ENCODE measurements around the gene ZNF335.

DNA sequence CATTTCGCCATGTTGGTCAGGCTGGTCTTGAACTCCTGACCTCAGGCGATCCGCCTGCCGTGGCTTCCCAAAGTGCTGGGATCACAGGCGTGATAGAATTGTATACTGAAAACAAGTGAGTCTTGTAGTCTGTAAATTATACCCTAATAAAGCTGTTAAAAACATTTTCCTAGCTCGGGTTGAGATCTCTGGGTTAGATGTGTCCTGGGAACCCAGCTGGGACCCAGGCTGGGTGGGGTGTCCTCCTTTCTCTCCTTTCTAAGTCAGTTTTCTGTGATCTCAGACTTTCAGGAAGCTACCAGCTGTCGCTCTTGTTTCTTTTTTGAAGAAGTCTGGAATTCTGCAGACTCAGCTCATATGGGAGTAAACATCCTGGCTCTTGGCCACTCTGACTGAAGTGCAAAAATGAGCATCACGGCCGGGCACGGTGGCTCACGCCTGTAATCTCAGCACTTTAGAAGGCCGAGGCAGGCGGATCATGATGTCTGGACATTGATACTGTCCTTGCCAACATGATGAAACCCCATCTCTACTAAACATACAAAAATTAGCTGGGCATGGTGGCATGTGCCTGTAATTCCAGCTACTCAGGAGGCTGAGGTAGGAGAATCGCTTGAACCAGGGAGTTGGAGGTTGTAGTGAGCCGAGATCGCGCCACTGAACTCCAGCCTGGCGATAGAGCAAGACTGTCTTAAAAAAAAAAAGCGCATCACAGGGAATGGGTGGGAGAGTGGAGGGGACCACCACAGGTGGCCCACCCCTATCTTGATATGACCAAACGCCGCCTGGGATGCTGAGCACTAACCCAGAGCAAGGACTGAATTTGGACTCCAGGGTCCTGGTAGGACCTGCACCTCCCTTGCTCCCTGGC is 47.4 kb downstream of the ZNF335 start:
- TF ChIP-seq, protein P1, sequence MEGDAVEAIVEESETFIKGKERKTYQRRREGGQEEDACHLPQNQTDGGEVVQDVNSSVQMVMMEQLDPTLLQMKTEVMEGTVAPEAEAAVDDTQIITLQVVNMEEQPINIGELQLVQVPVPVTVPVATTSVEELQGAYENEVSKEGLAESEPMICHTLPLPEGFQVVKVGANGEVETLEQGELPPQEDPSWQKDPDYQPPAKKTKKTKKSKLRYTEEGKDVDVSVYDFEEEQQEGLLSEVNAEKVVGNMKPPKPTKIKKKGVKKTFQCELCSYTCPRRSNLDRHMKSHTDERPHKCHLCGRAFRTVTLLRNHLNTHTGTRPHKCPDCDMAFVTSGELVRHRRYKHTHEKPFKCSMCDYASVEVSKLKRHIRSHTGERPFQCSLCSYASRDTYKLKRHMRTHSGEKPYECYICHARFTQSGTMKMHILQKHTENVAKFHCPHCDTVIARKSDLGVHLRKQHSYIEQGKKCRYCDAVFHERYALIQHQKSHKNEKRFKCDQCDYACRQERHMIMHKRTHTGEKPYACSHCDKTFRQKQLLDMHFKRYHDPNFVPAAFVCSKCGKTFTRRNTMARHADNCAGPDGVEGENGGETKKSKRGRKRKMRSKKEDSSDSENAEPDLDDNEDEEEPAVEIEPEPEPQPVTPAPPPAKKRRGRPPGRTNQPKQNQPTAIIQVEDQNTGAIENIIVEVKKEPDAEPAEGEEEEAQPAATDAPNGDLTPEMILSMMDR (IDR thresholded peaks at IDR 0.05), result no peak
- TF ChIP-seq POLR2A (IDR thresholded peaks at IDR 0.05), result peak in 1 of 4 donors; percentile 29
